Right lobe of liver (tissue), 6 donors: ENCODE results near the gene SLC24A4. TPM values are rescaled to one million over a fixed set of nuclear protein-coding genes. Genes with fewer than 3 reads are reported as not detected.
A peak's percentile ranks its signal among the peaks of the same experiment; 100 is the strongest.
"Not testable (repeated sequence)": the region's sequence is repeated elsewhere in the genome, so short reads cannot be mapped to it uniquely, and the experiment has no call there.

Experiments
- ATAC-seq, 4 donors: fragments of 200-7000 bp; cut with Tn5 transposase; one replicate each; pipeline ENCODE4 v1.9.1; 2020; ENCODE audit warnings: mild to moderate bottlenecking in 4 of 4, moderate library complexity in 4 of 4
- DNase-seq, 3 donors: peaks; one replicate each; pipeline ENCODE4 v3.0.0-alpha.2; 2020
- H3K27ac ChIP-seq, 3 donors: fragments of 200-600 bp; one replicate each; pipeline ENCODE4 v1.8.0; 2022
- H3K27me3 ChIP-seq, 2 donors: fragments of 200-600 bp; one replicate each; pipeline ENCODE4 v1.8.0; 2022
- H3K36me3 ChIP-seq, 4 donors: fragments of 200-600 bp; sonication (generic) in 1 of 4; one replicate each; pipeline versions ENCODE4 v1.5.1 to v1.8.0; 2017 to 2022; ENCODE audit warnings: control low read depth in 1 of 4
- H3K4me1 ChIP-seq, 4 donors: fragments of 200-600 bp; sonication (generic) in 1 of 4; one replicate each; pipeline versions ENCODE4 v1.5.1 to v1.8.0; 2017 to 2022; ENCODE audit warnings: control low read depth in 1 of 4
- H3K4me3 ChIP-seq, 3 donors: fragments of 200-600 bp; one replicate each; pipeline ENCODE4 v1.8.0; 2022
- H3K9me3 ChIP-seq, 4 donors: fragments of 200-600 bp; sonication (generic) in 1 of 4; one replicate each; pipeline versions ENCODE4 v1.5.1 to v1.8.0; 2017 to 2022; ENCODE audit warnings: control low read depth in 1 of 4
- POLR2A ChIP-seq: fragments of 450-650 bp; IDR thresholded peaks from one replicate; pipeline ENCODE4 v1.6.1; 2017; ENCODE audit warnings: antibody characterized with exemption, mild to moderate bottlenecking
- WGBS: methylation state at CpG from one replicate; pipeline ENCODE4 v1.1.6; 2018; ENCODE audit warnings: low coverage, low lambda C conversion rate; ENCODE audit not compliant: insufficient coverage; ENCODE audit errors: missing lambda C conversion rate; 5-methylcytosine and 5-hydroxymethylcytosine counted together
- intact Hi-C, 2 donors: fragments of 100-400 bp; cut with DNase I; formaldehyde crosslinking; loops; one replicate each; pipeline versions ENCODE4 v1.11.2 to v1.14.1; 2022
- total RNA-seq, 6 experiments: library from RNA; depleted of rRNA in 2 of 6; stranded (reverse); fragments of >200 nt in 2 of 6; fragmentation: NEBNext Ultra II Directional in 3 of 6; extraction: Animal tissue kit (Norgen Biotek cat#: 25700) in 3 of 6; gene quantifications; one replicate each; pipeline versions ENCODE4 v1.1.0 to v1.2.4, GENCODE V29; 2016 to 2023
- TF ChIP-seq, protein P1 (sequence below), 4 donors: fragments of 200-600 bp in 3 of 4; fragments of 450-650 bp in 1 of 4; IDR thresholded peaks; one replicate each; pipeline versions ENCODE4 v1.5.1 to v1.8.0; 2016 to 2022; ENCODE audit warnings: antibody characterized with exemption in 4 of 4, mild to moderate bottlenecking in 2 of 4
- donor health status: DM: no; HTN: yes; CAD: no.
- donor health status: DM: no; HTN: no; CAD: no.
- donor health status: DM: no; HTN: no; CAD: no.
- donor health status: DM: no; HTN: yes; CAD: no.
- donor health status: DM: no; HTN: yes; CAD: no.

The SLC24A4 gene
- total RNA-seq, 6 experiments from 2014 or later, result 0.06 to 0.29 (median 0.21) TPM

- peaks cover 0 to 14% (median 0%) of the 10 kb centered on the region in 4 donors for H3K4me1 ChIP-seq
- H3K27ac ChIP-seq, result no peak overlapping the region
- intact Hi-C loops, result no loop called here
- TF ChIP-seq POLR2A, result no peak
- TF ChIP-seq, protein P1, sequence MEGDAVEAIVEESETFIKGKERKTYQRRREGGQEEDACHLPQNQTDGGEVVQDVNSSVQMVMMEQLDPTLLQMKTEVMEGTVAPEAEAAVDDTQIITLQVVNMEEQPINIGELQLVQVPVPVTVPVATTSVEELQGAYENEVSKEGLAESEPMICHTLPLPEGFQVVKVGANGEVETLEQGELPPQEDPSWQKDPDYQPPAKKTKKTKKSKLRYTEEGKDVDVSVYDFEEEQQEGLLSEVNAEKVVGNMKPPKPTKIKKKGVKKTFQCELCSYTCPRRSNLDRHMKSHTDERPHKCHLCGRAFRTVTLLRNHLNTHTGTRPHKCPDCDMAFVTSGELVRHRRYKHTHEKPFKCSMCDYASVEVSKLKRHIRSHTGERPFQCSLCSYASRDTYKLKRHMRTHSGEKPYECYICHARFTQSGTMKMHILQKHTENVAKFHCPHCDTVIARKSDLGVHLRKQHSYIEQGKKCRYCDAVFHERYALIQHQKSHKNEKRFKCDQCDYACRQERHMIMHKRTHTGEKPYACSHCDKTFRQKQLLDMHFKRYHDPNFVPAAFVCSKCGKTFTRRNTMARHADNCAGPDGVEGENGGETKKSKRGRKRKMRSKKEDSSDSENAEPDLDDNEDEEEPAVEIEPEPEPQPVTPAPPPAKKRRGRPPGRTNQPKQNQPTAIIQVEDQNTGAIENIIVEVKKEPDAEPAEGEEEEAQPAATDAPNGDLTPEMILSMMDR (IDR thresholded peaks at IDR 0.05), result no peak
- H3K9me3 ChIP-seq, result no peaks in the 10 kb centered on the region
- ATAC-seq, result no peak
- no peaks in the 10 kb centered on the region for H3K27me3 ChIP-seq
- H3K4me3 ChIP-seq, result no peak overlapping the region
- WGBS, result 50% methylated on average over 9 of the region's 9 CpGs
- DNase-seq, result no peak
- H3K36me3 ChIP-seq, result no peaks in the 10 kb centered on the region
Measured at GRCh38 chr14:92397953-92398564, 75.1 kb downstream of the SLC24A4 start.

DNA sequence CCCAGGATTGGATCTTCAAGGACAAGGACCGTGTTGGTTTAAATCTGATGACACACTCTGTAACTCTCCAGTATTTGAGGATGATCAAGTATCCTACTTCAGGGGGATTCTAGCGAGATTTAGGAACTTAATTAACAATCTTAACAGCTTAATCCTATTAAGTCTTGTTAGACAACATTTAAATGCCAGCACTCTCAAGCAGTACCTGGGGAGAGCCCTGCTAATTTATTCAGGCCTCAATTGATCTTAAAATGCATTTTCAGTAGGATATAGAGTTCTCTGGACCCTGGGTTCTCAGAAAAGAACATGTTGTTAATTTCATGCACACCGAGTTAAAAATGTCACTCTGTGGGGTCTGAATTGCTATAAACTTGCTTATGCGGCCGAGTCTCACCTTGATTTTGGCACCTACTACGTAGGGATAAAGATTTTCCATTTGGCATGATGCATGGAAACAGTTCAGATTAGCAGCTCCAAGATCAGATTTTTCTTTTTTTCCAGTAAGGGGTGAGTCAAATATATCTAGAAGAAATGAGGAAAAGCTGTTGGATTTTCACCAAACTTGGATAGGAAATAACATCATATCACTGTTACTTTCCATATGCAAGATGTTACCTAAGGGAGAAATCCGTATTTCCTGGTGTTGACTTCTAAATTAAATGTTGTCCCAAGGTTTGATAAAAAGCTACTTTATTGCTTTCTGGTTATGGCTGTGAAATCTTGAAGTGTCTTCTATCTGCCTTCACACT lies 76.1 kb downstream of the SLC24A4 start:
- WGBS, result 65% methylated on average over 7 of the region's 7 CpGs
- Histone ChIP-seq H3K27me3 (no peaks in the 10 kb centered on the region), H3K4me1 (peaks cover 0 to 14% (median 0%) of the 10 kb centered on the region in 4 donors), H3K9me3 (no peaks in the 10 kb centered on the region), H3K36me3 (no peaks in the 10 kb centered on the region), H3K27ac (no peak overlapping the region), H3K4me3 (no peak overlapping the region)
- no peak for DNase-seq
- intact Hi-C loops, result no loop called here
- no peak for ATAC-seq
- TF ChIP-seq, protein P1 (IDR thresholded peaks at IDR 0.05), result no peak
- TF ChIP-seq POLR2A, result no peak

- Histone ChIP-seq H3K9me3 (no peaks in the 10 kb centered on the region), H3K4me3 (no peak overlapping the region), H3K36me3 (no peaks in the 10 kb centered on the region), H3K27me3 (no peaks in the 10 kb centered on the region), H3K4me1 (peaks cover 0 to 14% (median 0%) of the 10 kb centered on the region in 4 donors), H3K27ac (peak overlapping the region in 2 of 3 donors; percentile 21 to 48)
- DNase-seq, result no peak
- ATAC-seq, result peak; percentile 56 to 82 (median 70)
- WGBS, result 29% methylated on average over 7 of the region's 7 CpGs
- TF ChIP-seq, protein P1 (IDR thresholded peaks at IDR 0.05), result no peak
- no peak for TF ChIP-seq POLR2A
- intact Hi-C loops, result no loop called here
Measured at GRCh38 chr14:92400579-92401444, 77.8 kb downstream of the SLC24A4 start.

DNA sequence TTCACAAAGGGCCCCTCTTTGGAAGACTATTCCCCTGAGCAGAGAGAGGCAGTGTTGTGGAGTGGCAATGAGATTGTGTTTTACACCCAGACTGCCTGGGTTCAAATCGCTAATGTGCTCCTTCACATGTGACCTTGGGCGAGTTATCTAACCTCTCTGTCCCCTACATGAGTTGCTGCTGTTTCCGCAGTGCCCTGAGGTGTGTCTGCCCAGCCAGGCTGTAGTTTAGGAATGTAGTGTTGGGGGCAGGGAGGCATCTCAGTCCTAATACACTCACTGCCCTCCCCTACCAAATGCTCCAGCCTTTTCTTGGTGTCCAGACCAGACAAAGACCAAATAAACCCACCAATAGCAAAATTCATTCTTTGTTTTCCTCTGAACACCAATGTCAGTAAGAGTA lies 78.6 kb downstream of the SLC24A4 start:
- no peak for ATAC-seq
- no peaks in the 10 kb centered on the region for H3K36me3 ChIP-seq
- no peak for TF ChIP-seq POLR2A
- TF ChIP-seq, protein P1 (IDR thresholded peaks at IDR 0.05), result no peak
- no peaks in the 10 kb centered on the region for H3K27me3 ChIP-seq
- no peak overlapping the region for H3K4me3 ChIP-seq
- WGBS, result 60% methylated on average over 1 of the region's 3 CpGs
- intact Hi-C loops, result no loop called here
- H3K27ac ChIP-seq, result no peak overlapping the region
- peaks cover 0 to 14% (median 0%) of the 10 kb centered on the region in 4 donors for H3K4me1 ChIP-seq
- DNase-seq, result no peak
- H3K9me3 ChIP-seq, result no peaks in the 10 kb centered on the region

DNA sequence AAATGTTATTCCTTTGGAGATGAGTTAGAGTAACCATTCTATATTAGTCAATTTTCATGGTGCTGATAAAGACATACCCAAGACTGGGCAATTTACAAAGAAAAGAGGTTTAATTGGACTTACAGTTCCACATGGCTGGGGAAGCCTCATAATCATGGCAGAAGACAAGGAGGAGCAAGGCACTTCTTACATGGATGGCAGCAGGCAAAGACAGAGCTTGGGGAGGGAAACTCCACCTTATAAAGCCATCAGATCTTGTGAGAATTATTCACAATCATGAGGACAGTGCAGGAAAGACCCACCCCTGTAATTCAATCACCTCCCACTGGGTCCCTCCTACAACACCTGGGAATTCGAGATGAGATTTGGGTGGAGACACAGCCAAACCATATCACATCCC lies 79.5 kb downstream of the SLC24A4 start:
- H3K36me3 ChIP-seq, intact Hi-C loops, H3K4me3 ChIP-seq, ATAC-seq, H3K27ac ChIP-seq, DNase-seq, H3K9me3 ChIP-seq, H3K27me3 ChIP-seq: not testable (repeated sequence)
- WGBS, result no CpG with 5 or more reads among the region's 1 CpG
- H3K4me1 ChIP-seq, result peaks cover 0 to 14% (median 0%) of the 10 kb centered on the region in 4 donors
